DOHH2 (cell line): ENCODE results near the gene SMC6.

Source experiments
- H3F3A ChIP-seq: fragments of 200-600 bp; sonication (generic), shearing (Covaris generic); 2 replicates; pipeline ENCODE4 v1.6.0; 2016; ENCODE audit warnings: antibody characterized with exemption, mild to moderate bottlenecking; ENCODE audit not compliant: control insufficient read depth, insufficient read depth
- H3K27ac ChIP-seq: fragments of 200-600 bp; sonication (generic); 2 replicates; pipeline ENCODE4 v1.5.1; 2014; ENCODE audit warnings: low read depth, mild to moderate bottlenecking, low read length, moderate library complexity
- H3K27me3 ChIP-seq: fragments of 200-600 bp; sonication (generic); 2 replicates; pipeline ENCODE4 v1.6.1; 2014; ENCODE audit warnings: mild to moderate bottlenecking, low read length, mixed read lengths; ENCODE audit not compliant: control insufficient read depth
- H3K36me3 ChIP-seq: fragments of 200-600 bp; sonication (generic); 2 replicates; pipeline ENCODE4 v1.6.1; 2014; ENCODE audit warnings: mild to moderate bottlenecking, low read length, moderate library complexity, mixed read lengths; ENCODE audit not compliant: control insufficient read depth
- H3K4me1 ChIP-seq: fragments of 200-600 bp; sonication (generic); 2 replicates; pipeline ENCODE4 v1.6.1; 2014; ENCODE audit warnings: mild to moderate bottlenecking, low read length, mixed read lengths; ENCODE audit not compliant: control insufficient read depth
- H3K4me2 ChIP-seq: fragments of 200-600 bp; sonication (generic); 2 replicates; pipeline ENCODE4 v1.6.0; 2014; ENCODE audit warnings: mild to moderate bottlenecking, low read length, moderate library complexity
- H3K4me3 ChIP-seq: fragments of 200-600 bp; sonication (generic); 2 replicates; pipeline ENCODE4 v1.5.1; 2014; ENCODE audit warnings: mild to moderate bottlenecking, low read length, mixed read lengths
- H3K79me2 ChIP-seq: fragments of 200-600 bp; sonication (generic); 2 replicates; pipeline ENCODE4 v1.6.1; 2014; ENCODE audit warnings: mild to moderate bottlenecking, low read length, mixed read lengths; ENCODE audit not compliant: control insufficient read depth
- H3K9me2 ChIP-seq: fragments of 200-600 bp; sonication (generic); replicated peaks from 2 replicates; pipeline ENCODE4 v1.6.1; 2014; ENCODE audit warnings: mild to moderate bottlenecking, low read length, mixed read lengths; ENCODE audit not compliant: control insufficient read depth
- H3K9me3 ChIP-seq: fragments of 200-600 bp; sonication (generic); 2 replicates; pipeline ENCODE4 v1.6.1; 2014; ENCODE audit warnings: antibody characterized with exemption, low read length, mixed read lengths; ENCODE audit not compliant: control insufficient read depth, insufficient read depth
- H4K20me1 ChIP-seq: fragments of 200-600 bp; sonication (generic); 2 replicates; pipeline ENCODE4 v1.6.0; 2014; ENCODE audit warnings: low read depth, mild to moderate bottlenecking, antibody characterized with exemption, low read length, moderate library complexity; ENCODE audit not compliant: control insufficient read depth, insufficient read depth
- EZH2phosphoT487 ChIP-seq: fragments of 200-600 bp; sonication (generic); IDR thresholded peaks from 2 replicates; pipeline ENCODE4 v1.6.1; 2017; ENCODE audit warnings: borderline replicate concordance, mild to moderate bottlenecking, antibody characterized with exemption, low read length, moderate library complexity, mixed read lengths
- TF ChIP-seq, protein P1 (sequence below): fragments of 200-600 bp; sonication (generic); IDR thresholded peaks from one replicate; pipeline ENCODE4 v1.5.1; 2014; ENCODE audit warnings: antibody characterized with exemption, mild to moderate bottlenecking, low read depth, low read length; ENCODE audit not compliant: poor library complexity, severe bottlenecking

Gene SMC6

DNA sequence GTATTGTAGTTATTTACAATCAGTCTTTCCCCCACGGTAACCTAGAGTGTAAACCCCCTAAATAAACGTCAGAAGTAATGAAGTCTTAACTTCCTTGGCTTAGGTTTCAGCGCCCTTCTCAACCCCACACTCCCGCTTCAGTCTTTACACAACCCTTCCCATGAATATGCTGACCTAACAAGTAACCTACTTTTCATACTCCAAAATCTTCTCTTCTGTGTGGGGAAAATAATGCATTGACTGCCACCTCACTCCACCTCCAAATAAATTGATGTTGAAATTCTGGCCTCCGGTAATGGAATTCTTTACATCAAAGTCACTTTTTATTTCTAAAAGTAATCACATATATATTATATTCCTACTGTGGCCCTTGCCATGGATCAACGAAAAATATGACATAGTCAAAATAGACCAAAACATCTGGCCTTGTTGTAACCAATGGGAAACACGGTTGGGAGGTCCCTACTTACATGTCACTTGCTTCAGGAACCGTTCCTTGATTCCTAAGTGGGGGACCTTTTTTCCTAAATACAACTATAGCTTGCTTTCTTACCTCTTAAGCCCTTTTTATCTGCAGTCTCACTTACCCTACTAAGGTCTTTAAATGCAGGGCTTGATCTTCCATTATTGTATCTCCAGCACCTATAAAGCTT, 1.3 kb upstream of the SMC6 start:
- Histone ChIP-seq H3K79me2 (peaks cover 96% of the 10 kb centered on the region), H3K36me3 (peaks cover 60% of the 10 kb centered on the region), H4K20me1 (peaks cover 18% of the 10 kb centered on the region), H3K4me1 (peaks cover 51% of the 10 kb centered on the region), H3K4me2 (peak overlapping the region; percentile 81), H3K9me2 (no peaks in the 10 kb centered on the region), H3K27me3 (no peaks in the 10 kb centered on the region), H3K4me3 (peak overlapping the region; percentile 81), H3K9me3 (no peaks in the 10 kb centered on the region), H3F3A (peaks cover 12% of the 10 kb centered on the region), H3K27ac (peak overlapping the region; percentile 84)
- no peak for TF ChIP-seq EZH2phosphoT487
- TF ChIP-seq, protein P1, sequence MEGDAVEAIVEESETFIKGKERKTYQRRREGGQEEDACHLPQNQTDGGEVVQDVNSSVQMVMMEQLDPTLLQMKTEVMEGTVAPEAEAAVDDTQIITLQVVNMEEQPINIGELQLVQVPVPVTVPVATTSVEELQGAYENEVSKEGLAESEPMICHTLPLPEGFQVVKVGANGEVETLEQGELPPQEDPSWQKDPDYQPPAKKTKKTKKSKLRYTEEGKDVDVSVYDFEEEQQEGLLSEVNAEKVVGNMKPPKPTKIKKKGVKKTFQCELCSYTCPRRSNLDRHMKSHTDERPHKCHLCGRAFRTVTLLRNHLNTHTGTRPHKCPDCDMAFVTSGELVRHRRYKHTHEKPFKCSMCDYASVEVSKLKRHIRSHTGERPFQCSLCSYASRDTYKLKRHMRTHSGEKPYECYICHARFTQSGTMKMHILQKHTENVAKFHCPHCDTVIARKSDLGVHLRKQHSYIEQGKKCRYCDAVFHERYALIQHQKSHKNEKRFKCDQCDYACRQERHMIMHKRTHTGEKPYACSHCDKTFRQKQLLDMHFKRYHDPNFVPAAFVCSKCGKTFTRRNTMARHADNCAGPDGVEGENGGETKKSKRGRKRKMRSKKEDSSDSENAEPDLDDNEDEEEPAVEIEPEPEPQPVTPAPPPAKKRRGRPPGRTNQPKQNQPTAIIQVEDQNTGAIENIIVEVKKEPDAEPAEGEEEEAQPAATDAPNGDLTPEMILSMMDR, result no peak

DNA sequence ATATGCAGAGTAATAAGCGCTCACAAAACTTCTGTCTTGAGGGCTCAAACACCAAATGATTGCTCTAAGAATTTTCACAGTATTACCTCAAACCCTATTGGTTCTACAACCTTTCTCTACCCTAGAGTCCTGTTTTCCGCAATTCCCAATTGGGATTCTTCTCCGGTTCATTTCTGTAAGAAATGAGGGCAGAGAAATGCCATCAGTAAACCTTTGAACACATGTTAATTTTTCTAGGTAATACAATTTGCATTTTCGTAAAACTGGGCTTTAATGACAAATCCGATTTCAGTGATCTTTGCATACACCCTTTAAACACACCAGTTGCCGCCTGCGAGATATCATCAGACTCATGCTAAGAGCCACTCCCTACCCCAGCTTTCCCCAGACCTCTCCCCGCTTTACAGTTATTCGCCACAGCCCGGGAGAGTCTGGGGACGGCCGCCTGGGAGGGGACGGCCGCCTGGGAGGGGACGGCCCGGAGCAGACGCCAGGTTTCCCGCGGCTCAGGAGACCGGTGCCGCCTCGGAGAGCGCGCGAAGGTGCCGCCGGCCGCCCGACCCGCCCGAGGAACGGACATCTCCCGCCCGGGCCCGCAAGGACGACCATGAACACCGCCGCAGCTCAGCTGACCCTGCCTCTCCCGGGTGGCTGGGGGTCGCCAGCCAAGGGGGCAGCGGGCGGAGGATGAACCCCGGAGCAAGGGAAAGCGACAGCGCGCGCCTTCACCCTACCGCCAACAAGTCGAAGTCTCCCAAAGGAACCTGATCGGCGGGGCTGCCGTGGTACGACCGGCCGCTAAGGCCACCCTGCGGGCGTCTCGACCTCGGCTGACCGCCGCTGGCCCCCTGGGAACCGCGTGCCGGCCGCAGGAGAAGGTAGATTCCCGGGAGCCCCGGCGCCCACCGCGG, 463 bp downstream of the SMC6 start:
- Histone ChIP-seq H4K20me1 (peaks cover 17% of the 10 kb centered on the region), H3K4me2 (peak overlapping the region; percentile 65), H3K9me2 (no peaks in the 10 kb centered on the region), H3F3A (peaks cover 12% of the 10 kb centered on the region), H3K9me3 (no peaks in the 10 kb centered on the region), H3K4me1 (peaks cover 53% of the 10 kb centered on the region), H3K79me2 (peaks cover 95% of the 10 kb centered on the region), H3K4me3 (peak overlapping the region; percentile 81), H3K27ac (peak overlapping the region; percentile 84), H3K36me3 (peaks cover 58% of the 10 kb centered on the region), H3K27me3 (no peaks in the 10 kb centered on the region)
- no peak for TF ChIP-seq EZH2phosphoT487
- TF ChIP-seq, protein P1, result no peak

DNA sequence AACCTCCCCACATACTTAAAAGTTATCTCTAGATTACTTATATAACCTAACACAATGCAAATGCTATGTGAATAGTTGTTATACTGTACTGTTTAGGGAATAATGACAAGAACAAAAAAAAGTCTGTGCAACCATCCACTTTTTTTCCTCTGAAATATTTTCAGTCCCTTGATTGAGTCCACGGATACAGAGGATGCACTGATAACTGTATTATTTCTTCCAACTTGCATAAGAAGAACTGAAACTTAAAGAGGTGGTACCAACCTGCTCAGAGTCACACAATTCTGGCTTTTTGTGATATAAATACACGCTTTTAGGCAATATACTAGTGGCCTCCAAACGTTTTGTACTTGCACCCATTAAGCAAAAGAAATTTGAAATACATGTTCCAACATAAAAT, 1.4 kb downstream of the SMC6 start:
- Histone ChIP-seq H3K9me3 (no peaks in the 10 kb centered on the region), H3K27ac (peak overlapping the region; percentile 84), H4K20me1 (peaks cover 16% of the 10 kb centered on the region), H3K4me3 (peak overlapping the region; percentile 81), H3K4me2 (peak overlapping the region; percentile 65), H3F3A (peaks cover 12% of the 10 kb centered on the region), H3K4me1 (peaks cover 51% of the 10 kb centered on the region), H3K79me2 (peaks cover 92% of the 10 kb centered on the region), H3K36me3 (peaks cover 55% of the 10 kb centered on the region), H3K27me3 (no peaks in the 10 kb centered on the region), H3K9me2 (no peaks in the 10 kb centered on the region)
- TF ChIP-seq, protein P1, result no peak
- no peak for TF ChIP-seq EZH2phosphoT487
